Vagina (tissue), 2 donors: ENCODE data around the gene SLC4A1.

Experiments
- POLR2A ChIP-seq, 2 donors: fragments of 450-650 bp; IDR thresholded peaks; one replicate each; pipeline ENCODE4 v1.6.1; 2017; ENCODE audit warnings: antibody characterized with exemption in 2 of 2, mild to moderate bottlenecking in 2 of 2, moderate library complexity in 2 of 2
- POLR2AphosphoS5 ChIP-seq, 2 donors: sonication (generic); formaldehyde crosslinking; IDR thresholded peaks; one replicate each; pipeline ENCODE4 v1.9.0; 2017; ENCODE audit warnings: antibody characterized with exemption in 2 of 2, mild to moderate bottlenecking in 2 of 2, low read depth in 1 of 2; ENCODE audit not compliant: insufficient read depth in 1 of 2
- TF ChIP-seq, protein P1 (sequence below), 3 experiments: fragments of 450-650 bp in 2 of 3; fragments of 200-600 bp in 1 of 3; sonication (generic) in 1 of 3; IDR thresholded peaks; one replicate each; pipeline ENCODE4 v1.5.1; 2017 to 2019; ENCODE audit warnings: antibody characterized with exemption in 3 of 3, mild to moderate bottlenecking in 2 of 3, moderate library complexity in 2 of 3

DNA sequence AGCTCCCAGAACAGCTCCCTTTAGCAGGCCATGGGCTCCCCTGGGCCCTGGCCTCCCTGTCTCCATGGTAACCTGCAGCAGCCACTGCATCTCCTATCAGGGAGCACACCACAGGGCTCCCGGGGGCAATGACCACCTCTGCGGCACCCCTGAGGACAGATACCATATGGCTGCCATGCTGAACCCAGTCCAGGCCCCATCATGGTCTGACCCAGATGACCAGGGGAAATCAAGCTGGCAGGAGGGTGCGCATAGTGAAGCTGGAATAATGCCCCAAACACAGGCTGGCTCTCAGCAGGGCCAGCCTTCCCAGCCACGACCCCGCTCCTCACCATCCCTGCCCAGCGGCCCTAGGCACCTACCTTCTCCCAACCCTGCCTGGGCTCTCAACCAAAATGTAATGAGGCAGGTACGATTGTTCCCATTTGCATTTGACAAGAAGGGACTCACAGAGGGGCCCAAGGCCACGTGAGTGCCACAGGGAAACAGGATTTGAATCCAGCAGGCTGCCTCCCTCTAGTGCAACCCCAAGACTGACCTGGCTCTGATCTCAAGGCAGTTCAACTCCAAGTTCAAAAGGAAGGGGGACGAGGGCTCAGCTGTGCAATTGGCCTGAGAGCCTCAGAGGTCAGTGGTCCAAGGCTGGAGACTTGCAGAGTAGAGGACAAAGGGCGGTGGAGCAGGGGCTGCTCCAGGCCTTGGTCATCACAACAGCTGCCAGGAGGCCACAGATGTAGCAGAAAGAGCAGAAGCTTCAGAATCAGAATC lies 42.9 kb upstream of the SLC4A1 start:
- TF ChIP-seq, protein P1, sequence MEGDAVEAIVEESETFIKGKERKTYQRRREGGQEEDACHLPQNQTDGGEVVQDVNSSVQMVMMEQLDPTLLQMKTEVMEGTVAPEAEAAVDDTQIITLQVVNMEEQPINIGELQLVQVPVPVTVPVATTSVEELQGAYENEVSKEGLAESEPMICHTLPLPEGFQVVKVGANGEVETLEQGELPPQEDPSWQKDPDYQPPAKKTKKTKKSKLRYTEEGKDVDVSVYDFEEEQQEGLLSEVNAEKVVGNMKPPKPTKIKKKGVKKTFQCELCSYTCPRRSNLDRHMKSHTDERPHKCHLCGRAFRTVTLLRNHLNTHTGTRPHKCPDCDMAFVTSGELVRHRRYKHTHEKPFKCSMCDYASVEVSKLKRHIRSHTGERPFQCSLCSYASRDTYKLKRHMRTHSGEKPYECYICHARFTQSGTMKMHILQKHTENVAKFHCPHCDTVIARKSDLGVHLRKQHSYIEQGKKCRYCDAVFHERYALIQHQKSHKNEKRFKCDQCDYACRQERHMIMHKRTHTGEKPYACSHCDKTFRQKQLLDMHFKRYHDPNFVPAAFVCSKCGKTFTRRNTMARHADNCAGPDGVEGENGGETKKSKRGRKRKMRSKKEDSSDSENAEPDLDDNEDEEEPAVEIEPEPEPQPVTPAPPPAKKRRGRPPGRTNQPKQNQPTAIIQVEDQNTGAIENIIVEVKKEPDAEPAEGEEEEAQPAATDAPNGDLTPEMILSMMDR (IDR thresholded peaks at IDR 0.05) = no peak
- no peak for TF ChIP-seq POLR2AphosphoS5 (IDR thresholded peaks at IDR 0.05; ENCODE audit: insufficient read depth in 1 of 2, low read depth in 1 of 2)
- no peak for TF ChIP-seq POLR2A (IDR thresholded peaks at IDR 0.05)
